DND-41 (cell line): Measurements from ENCODE around the gene PSD.

ENCODE experiments used
- ATAC-seq: fragments of 200-7000 bp; cut with Tn5 transposase; 3 replicates; pipeline ENCODE4 v1.9.1; 2021; ENCODE audit warnings: low read depth; ENCODE audit not compliant: insufficient read depth
- DNase-seq: peaks from one replicate; pipeline ENCODE4 v3.0.0-alpha.2; 2020
- H2AFZ ChIP-seq: 2 replicates; pipeline ENCODE4 v1.6.0; 2012; ENCODE audit warnings: low read depth, low read length
- H3K27ac ChIP-seq: 2 replicates; pipeline ENCODE4 v1.5.1; 2012; ENCODE audit warnings: low read length, inconsistent platforms
- H3K27me3 ChIP-seq: fragments of 200-600 bp; sonication (generic); 2 replicates; pipeline ENCODE4 v1.6.0; 2012; ENCODE audit warnings: low read length, mild to moderate bottlenecking, inconsistent platforms; ENCODE audit not compliant: insufficient read depth, poor library complexity
- H3K36me3 ChIP-seq: 2 replicates; pipeline ENCODE4 v1.5.1; 2012; ENCODE audit warnings: low read length, inconsistent platforms; ENCODE audit not compliant: insufficient read depth
- H3K4me1 ChIP-seq: 2 replicates; pipeline ENCODE4 v1.5.1; 2012; ENCODE audit warnings: mild to moderate bottlenecking, low read length; ENCODE audit not compliant: insufficient read depth
- H3K4me2 ChIP-seq: 2 replicates; pipeline ENCODE4 v1.6.0; 2012; ENCODE audit warnings: mild to moderate bottlenecking, moderate library complexity, low read length, inconsistent platforms; ENCODE audit not compliant: insufficient read depth
- H3K4me3 ChIP-seq, 2 experiments: fragments of 200-600 bp in 1 of 2; shearing (Covaris generic) in 1 of 2; 2 replicates each; pipeline ENCODE4 v1.5.1; 2012 to 2016; ENCODE audit warnings: inconsistent platforms in 2 of 2, low read length in 2 of 2, mild to moderate bottlenecking in 2 of 2, low read depth in 1 of 2, moderate library complexity in 1 of 2
- H3K79me2 ChIP-seq: 2 replicates; pipeline ENCODE4 v1.6.0; 2012; ENCODE audit warnings: low read length, inconsistent platforms; ENCODE audit not compliant: insufficient read depth
- H3K9ac ChIP-seq: 2 replicates; pipeline ENCODE4 v1.6.0; 2012; ENCODE audit warnings: low read depth, mild to moderate bottlenecking, inconsistent platforms, low read length, moderate library complexity
- H3K9me3 ChIP-seq: 2 replicates; pipeline ENCODE4 v1.5.1; 2012; ENCODE audit warnings: low read length, moderate library complexity, mild to moderate bottlenecking, inconsistent platforms; ENCODE audit not compliant: insufficient read depth, severe bottlenecking
- H4K20me1 ChIP-seq: 2 replicates; pipeline ENCODE4 v1.6.0; 2012; ENCODE audit warnings: low read length; ENCODE audit not compliant: insufficient read depth
- CTCF ChIP-seq: IDR thresholded peaks from 2 replicates; pipeline ENCODE4 v1.5.1; 2012; ENCODE audit warnings: borderline replicate concordance, low read length, moderate library complexity, mild to moderate bottlenecking; ENCODE audit not compliant: poor library complexity, severe bottlenecking; ENCODE audit errors: extremely low read depth
- EZH2 ChIP-seq: IDR thresholded peaks from 3 replicates; pipeline ENCODE4 v1.6.1; 2012; ENCODE audit warnings: borderline replicate concordance, low read depth, mild to moderate bottlenecking, moderate library complexity, low read length, inconsistent platforms; ENCODE audit not compliant: severe bottlenecking

PSD gene

GRCh38 chr10:102382871-102383270 is 35.7 kb downstream of the PSD start:
- ATAC-seq: no peak

GRCh38 chr10:102381983-102382382 is 36.6 kb downstream of the PSD start:
- DNase-seq (no peak), ATAC-seq (no peak)
- TF ChIP-seq CTCF (no peak), EZH2 (no peak)
- Histone ChIP-seq H3K36me3 (peaks cover 48% of the 10 kb centered on the region), H3K79me2 (no peaks in the 10 kb centered on the region), H4K20me1 (0 out of 2 replicates have a peak, but pooled peaks cover 2% of the 10 kb centered on the region), H3K4me3 (no peak overlapping the region), H2AFZ (no peak overlapping the region), H3K27ac (no peak overlapping the region), H3K4me1 (no peaks in the 10 kb centered on the region), H3K4me2 (no peak overlapping the region), H3K9ac (no peak overlapping the region), H3K27me3 (no peaks in the 10 kb centered on the region), H3K9me3 (no peaks in the 10 kb centered on the region)

More at GRCh38 chr10:102382871-102383270, 35.7 kb downstream of the PSD start:
- no peaks in the 10 kb centered on the region for H3K27me3 ChIP-seq
- H3K27ac ChIP-seq: no peak overlapping the region
- no peaks in the 10 kb centered on the region for H3K4me1 ChIP-seq
- no peak overlapping the region for H3K9ac ChIP-seq
- TF ChIP-seq CTCF: no peak
- no peak for TF ChIP-seq EZH2
- H4K20me1 ChIP-seq: 0 out of 2 replicates have a peak, but pooled peaks cover 2% of the 10 kb centered on the region
- no peak overlapping the region for H2AFZ ChIP-seq
- H3K36me3 ChIP-seq: peaks cover 46% of the 10 kb centered on the region
- DNase-seq: no peak
- H3K79me2 ChIP-seq: no peaks in the 10 kb centered on the region
- H3K4me2 ChIP-seq: no peak overlapping the region
- H3K4me3 ChIP-seq: no peak overlapping the region
- H3K9me3 ChIP-seq: no peaks in the 10 kb centered on the region

DNA sequence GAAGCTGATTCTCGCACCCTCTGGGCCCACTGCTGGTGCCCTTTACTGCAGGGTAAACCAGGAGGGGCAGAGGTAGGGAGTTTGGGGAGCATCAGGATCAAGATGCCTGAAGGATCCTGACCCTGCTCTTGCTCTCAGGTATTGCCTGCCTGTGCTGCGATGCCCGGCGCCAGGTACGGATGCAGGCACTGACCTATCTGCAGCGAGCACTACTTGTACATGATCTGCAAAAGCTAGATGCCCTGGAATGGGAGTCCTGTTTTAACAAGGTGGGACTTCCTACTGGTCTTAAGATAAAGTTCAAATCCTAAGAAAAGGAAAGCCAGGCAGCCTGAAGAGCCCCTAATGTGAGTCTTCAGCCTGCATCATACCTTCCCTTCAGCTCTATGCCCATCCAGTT is 39.2 kb downstream of the PSD start:
- no peaks in the 10 kb centered on the region for H3K4me1 ChIP-seq
- no peak overlapping the region for H2AFZ ChIP-seq
- H3K9me3 ChIP-seq: no peaks in the 10 kb centered on the region
- DNase-seq: no peak
- no peak overlapping the region for H3K4me3 ChIP-seq
- no peak overlapping the region for H3K27ac ChIP-seq
- H3K79me2 ChIP-seq: no peaks in the 10 kb centered on the region
- ATAC-seq: no peak
- no peak overlapping the region for H3K4me2 ChIP-seq
- H3K27me3 ChIP-seq: no peaks in the 10 kb centered on the region
- H4K20me1 ChIP-seq: 0 out of 2 replicates have a peak, but pooled peaks cover 2% of the 10 kb centered on the region
- peaks cover 68% of the 10 kb centered on the region for H3K36me3 ChIP-seq
- TF ChIP-seq CTCF (no peak), EZH2 (no peak)
- H3K9ac ChIP-seq: no peak overlapping the region

GRCh38 chr10:102376901-102377300 is 41.7 kb downstream of the PSD start:
- Histone ChIP-seq H3K4me1 (no peaks in the 10 kb centered on the region), H3K9me3 (no peaks in the 10 kb centered on the region), H3K79me2 (no peaks in the 10 kb centered on the region), H3K9ac (no peak overlapping the region), H3K27ac (no peak overlapping the region), H3K4me3 (no peak overlapping the region), H2AFZ (no peak overlapping the region), H3K36me3 (peaks cover 78% of the 10 kb centered on the region), H3K4me2 (no peak overlapping the region), H4K20me1 (0 out of 2 replicates have a peak, but pooled peaks cover 2% of the 10 kb centered on the region), H3K27me3 (no peaks in the 10 kb centered on the region)
- no peak for ATAC-seq
- DNase-seq: no peak
- TF ChIP-seq EZH2 (no peak), CTCF (no peak)
